Measurements from ENCODE around the gene EXOC2. TPM values are rescaled to one million over a fixed set of nuclear protein-coding genes. Genes with fewer than 3 reads are reported as not detected.

Gene EXOC2
- total and polyA plus RNA-seq, 2 of the 13 experiments (the other 11 are each of a cell fraction or from before 2014, with no cell fraction given): 12.6 to 22.9 TPM

DNA sequence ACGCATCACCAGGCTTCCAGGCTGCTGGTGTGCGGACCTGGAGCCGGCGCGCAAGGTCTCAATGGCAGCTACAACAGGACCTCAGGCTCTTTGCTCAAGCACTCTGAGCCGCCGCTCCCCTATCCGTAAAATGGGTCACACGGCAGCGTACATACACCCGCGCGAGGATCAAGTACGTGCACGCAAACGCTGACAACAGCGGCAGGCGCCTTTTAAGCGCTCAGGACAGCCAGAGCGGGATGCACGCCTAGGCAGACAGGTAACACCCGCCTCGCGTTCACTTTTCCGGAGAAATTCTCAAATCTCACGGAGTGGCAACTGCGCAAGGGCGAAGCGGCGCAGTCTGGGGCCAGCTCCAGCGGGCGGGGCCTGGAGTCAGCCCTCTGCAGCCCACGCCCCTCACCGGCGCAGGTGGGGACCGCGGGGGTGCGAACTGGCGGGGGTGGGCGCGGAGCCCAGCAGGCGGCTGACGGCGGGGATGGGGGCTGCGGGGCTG lies 535 bp downstream of the EXOC2 start (continued):
- TF ChIP-seq TBX3 (IDR thresholded peaks at IDR 0.05; ENCODE audit: borderline replicate concordance) (no peak), ZNF34 (CRISPR knock-in tag; IDR thresholded peaks at IDR 0.05; ENCODE audit: borderline replicate concordance) (no peak), ZNF136 (CRISPR knock-in tag; IDR thresholded peaks at IDR 0.05; ENCODE audit: low read depth) (no peak), ZNF205 (CRISPR knock-in tag; IDR thresholded peaks at IDR 0.05) (no peak), MAFG (CRISPR knock-in tag; IDR thresholded peaks at IDR 0.05) (no peak), ZNF329 (CRISPR knock-in tag; IDR thresholded peaks at IDR 0.05; ENCODE audit: low read depth) (no peak), ZNF292 (CRISPR knock-in tag; IDR thresholded peaks at IDR 0.05; ENCODE audit: borderline replicate concordance, low read depth) (peak; percentile 56), CREM (IDR thresholded peaks at IDR 0.05) (no peak), CREM (CRISPR knock-in tag; IDR thresholded peaks at IDR 0.05) (no peak), ZNF263 (CRISPR knock-in tag; IDR thresholded peaks at IDR 0.05) (no peak), CREB1 (IDR thresholded peaks at IDR 0.05) (no peak), CREB1 (CRISPR knock-in tag; IDR thresholded peaks at IDR 0.05) (no peak), PAF1 (CRISPR knock-in tag; IDR thresholded peaks at IDR 0.05) (no peak), ZNF746 (CRISPR knock-in tag; IDR thresholded peaks at IDR 0.05) (no peak), ZNF883 (CRISPR knock-in tag; IDR thresholded peaks at IDR 0.05; ENCODE audit: not compliant biosample characterization) (no peak), ZNF672 (CRISPR knock-in tag; IDR thresholded peaks at IDR 0.05) (no peak), ZNF235 (CRISPR knock-in tag; IDR thresholded peaks at IDR 0.05; ENCODE audit: borderline replicate concordance) (no peak), PPARG (CRISPR knock-in tag; conservative IDR thresholded peaks at IDR 0.05) (no peak), ZNF776 (CRISPR knock-in tag; IDR thresholded peaks at IDR 0.05) (no peak), ASH2L (IDR thresholded peaks at IDR 0.05; ENCODE audit: insufficient read length, low read depth, low read length) (no peak), STAT5B (CRISPR knock-in tag; IDR thresholded peaks at IDR 0.05) (no peak)
- TF ChIP-seq, protein P1, sequence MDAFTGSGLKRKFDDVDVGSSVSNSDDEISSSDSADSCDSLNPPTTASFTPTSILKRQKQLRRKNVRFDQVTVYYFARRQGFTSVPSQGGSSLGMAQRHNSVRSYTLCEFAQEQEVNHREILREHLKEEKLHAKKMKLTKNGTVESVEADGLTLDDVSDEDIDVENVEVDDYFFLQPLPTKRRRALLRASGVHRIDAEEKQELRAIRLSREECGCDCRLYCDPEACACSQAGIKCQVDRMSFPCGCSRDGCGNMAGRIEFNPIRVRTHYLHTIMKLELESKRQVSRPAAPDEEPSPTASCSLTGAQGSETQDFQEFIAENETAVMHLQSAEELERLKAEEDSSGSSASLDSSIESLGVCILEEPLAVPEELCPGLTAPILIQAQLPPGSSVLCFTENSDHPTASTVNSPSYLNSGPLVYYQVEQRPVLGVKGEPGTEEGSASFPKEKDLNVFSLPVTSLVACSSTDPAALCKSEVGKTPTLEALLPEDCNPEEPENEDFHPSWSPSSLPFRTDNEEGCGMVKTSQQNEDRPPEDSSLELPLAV (CRISPR knock-in tag; conservative IDR thresholded peaks at IDR 0.05; ENCODE audit: low read depth): no peak
- TF ChIP-seq, protein P2, sequence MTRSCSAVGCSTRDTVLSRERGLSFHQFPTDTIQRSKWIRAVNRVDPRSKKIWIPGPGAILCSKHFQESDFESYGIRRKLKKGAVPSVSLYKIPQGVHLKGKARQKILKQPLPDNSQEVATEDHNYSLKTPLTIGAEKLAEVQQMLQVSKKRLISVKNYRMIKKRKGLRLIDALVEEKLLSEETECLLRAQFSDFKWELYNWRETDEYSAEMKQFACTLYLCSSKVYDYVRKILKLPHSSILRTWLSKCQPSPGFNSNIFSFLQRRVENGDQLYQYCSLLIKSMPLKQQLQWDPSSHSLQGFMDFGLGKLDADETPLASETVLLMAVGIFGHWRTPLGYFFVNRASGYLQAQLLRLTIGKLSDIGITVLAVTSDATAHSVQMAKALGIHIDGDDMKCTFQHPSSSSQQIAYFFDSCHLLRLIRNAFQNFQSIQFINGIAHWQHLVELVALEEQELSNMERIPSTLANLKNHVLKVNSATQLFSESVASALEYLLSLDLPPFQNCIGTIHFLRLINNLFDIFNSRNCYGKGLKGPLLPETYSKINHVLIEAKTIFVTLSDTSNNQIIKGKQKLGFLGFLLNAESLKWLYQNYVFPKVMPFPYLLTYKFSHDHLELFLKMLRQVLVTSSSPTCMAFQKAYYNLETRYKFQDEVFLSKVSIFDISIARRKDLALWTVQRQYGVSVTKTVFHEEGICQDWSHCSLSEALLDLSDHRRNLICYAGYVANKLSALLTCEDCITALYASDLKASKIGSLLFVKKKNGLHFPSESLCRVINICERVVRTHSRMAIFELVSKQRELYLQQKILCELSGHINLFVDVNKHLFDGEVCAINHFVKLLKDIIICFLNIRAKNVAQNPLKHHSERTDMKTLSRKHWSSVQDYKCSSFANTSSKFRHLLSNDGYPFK (CRISPR knock-in tag; IDR thresholded peaks at IDR 0.05; ENCODE audit: borderline replicate concordance): no peak
- TF ChIP-seq, protein P3, sequence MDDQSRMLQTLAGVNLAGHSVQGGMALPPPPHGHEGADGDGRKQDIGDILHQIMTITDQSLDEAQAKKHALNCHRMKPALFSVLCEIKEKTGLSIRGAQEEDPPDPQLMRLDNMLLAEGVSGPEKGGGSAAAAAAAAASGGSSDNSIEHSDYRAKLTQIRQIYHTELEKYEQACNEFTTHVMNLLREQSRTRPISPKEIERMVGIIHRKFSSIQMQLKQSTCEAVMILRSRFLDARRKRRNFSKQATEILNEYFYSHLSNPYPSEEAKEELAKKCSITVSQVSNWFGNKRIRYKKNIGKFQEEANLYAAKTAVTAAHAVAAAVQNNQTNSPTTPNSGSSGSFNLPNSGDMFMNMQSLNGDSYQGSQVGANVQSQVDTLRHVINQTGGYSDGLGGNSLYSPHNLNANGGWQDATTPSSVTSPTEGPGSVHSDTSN (CRISPR knock-in tag; IDR thresholded peaks at IDR 0.05; ENCODE audit: borderline replicate concordance): no peak
- TF ChIP-seq, protein P4, sequence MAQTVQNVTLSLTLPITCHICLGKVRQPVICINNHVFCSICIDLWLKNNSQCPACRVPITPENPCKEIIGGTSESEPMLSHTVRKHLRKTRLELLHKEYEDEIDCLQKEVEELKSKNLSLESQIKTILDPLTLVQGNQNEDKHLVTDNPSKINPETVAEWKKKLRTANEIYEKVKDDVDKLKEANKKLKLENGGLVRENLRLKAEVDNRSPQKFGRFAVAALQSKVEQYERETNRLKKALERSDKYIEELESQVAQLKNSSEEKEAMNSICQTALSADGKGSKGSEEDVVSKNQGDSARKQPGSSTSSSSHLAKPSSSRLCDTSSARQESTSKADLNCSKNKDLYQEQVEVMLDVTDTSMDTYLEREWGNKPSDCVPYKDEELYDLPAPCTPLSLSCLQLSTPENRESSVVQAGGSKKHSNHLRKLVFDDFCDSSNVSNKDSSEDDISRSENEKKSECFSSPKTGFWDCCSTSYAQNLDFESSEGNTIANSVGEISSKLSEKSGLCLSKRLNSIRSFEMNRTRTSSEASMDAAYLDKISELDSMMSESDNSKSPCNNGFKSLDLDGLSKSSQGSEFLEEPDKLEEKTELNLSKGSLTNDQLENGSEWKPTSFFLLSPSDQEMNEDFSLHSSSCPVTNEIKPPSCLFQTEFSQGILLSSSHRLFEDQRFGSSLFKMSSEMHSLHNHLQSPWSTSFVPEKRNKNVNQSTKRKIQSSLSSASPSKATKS (CRISPR knock-in tag; IDR thresholded peaks at IDR 0.05): no peak

All from HepG2 (cell line).